Breast epithelium (tissue), 3 donors: ENCODE results near the gene AOPEP.

Experiments used
- CTCF ChIP-seq, 3 donors: fragments of 450-650 bp; IDR thresholded peaks; one replicate each; pipeline ENCODE4 v1.5.1; 2016 to 2017; ENCODE audit warnings: antibody characterized with exemption in 3 of 3, mild to moderate bottlenecking in 3 of 3, moderate library complexity in 3 of 3
- POLR2AphosphoS5 ChIP-seq, 3 donors: sonication (generic); formaldehyde crosslinking; IDR thresholded peaks; one replicate each; pipeline ENCODE4 v1.6.1; 2017; ENCODE audit warnings: antibody characterized with exemption in 3 of 3

- TF ChIP-seq CTCF (IDR thresholded peaks at IDR 0.05) (peak in 2 of 3 donors; percentile 28 to 30), POLR2AphosphoS5 (IDR thresholded peaks at IDR 0.05) (peak in 2 of 3 donors; percentile 11 to 27)
Observed at GRCh38 chr9:95003689-95004410, 277.4 kb downstream of the AOPEP start.
